ENCODE results near the gene TRMO. TPM values are rescaled to one million over a fixed set of nuclear protein-coding genes. Genes with fewer than 3 reads are reported as not detected.

Gene TRMO
- total RNA-seq, 4 donors from 2014 or later, result 16.0 to 41.1 (median 20.7) TPM

DNA sequence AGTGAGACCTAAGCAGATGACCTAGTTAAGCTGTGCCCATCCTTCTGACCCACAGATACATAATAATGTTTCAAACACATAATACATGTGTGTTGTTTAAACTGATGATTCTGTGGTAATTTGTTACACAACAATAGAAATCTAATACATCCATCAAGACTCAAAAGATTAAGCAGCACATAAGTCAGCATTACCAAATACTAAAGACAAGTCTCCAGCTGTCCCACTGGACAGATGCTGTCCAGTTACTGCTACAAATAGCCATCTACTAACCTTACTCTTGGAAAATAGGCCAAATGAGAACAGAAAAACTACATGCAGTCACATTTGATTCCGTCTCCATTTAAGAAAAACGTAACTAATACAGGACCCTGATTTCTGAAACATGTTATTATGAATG lies 10.8 kb downstream of the TRMO start:
- TF ChIP-seq CTCF (IDR thresholded peaks at IDR 0.05) (no peak), POLR2A (IDR thresholded peaks at IDR 0.05) (no peak)
- intact Hi-C loops (cut with DNase I), result no loop called here

GRCh38 chr9:97910357-97910756 lies 11.9 kb downstream of the TRMO start:
- no peaks in the 10 kb centered on the region for H3K27me3 ChIP-seq
- intact Hi-C loops (cut with DNase I), result no loop called here
- WGBS, 2 donors, result 52 to 57% methylated on average over 6 of the region's 6 CpGs
- TF ChIP-seq POLR2A (IDR thresholded peaks at IDR 0.05), result no peak
- no peak for TF ChIP-seq CTCF (IDR thresholded peaks at IDR 0.05)
- H3K4me1 ChIP-seq, result peaks cover 0 to 56% (median 7%) of the 10 kb centered on the region in 3 donors
- peak overlapping the region in 2 of 4 donors; percentile 6 to 42 for H3K27ac ChIP-seq
- peaks cover 13 to 92% (median 14%) of the 10 kb centered on the region in 3 donors for H3K36me3 ChIP-seq
- no peaks in the 10 kb centered on the region for H3K9me3 ChIP-seq
- no peak for DNase-seq
- no peak overlapping the region for H3K4me3 ChIP-seq

More for the DNA sequence above, 10.8 kb downstream of the TRMO start:
- Histone ChIP-seq H3K36me3 (peaks cover 13 to 91% (median 14%) of the 10 kb centered on the region in 3 donors), H3K27ac (no peak overlapping the region), H3K9me3 (no peaks in the 10 kb centered on the region), H3K4me1 (peaks cover 0 to 44% (median 0%) of the 10 kb centered on the region in 3 donors), H3K27me3 (no peaks in the 10 kb centered on the region), H3K4me3 (no peak overlapping the region)
- no peak for DNase-seq
- WGBS, 2 donors, result 97 to 100% methylated on average over 2 of the region's 2 CpGs

GRCh38 chr9:97908705-97909104 lies 13.6 kb downstream of the TRMO start:
- Histone ChIP-seq H3K27ac (no peak overlapping the region), H3K4me3 (no peak overlapping the region), H3K36me3 (peaks cover 13 to 93% (median 14%) of the 10 kb centered on the region in 3 donors), H3K27me3 (no peaks in the 10 kb centered on the region), H3K4me1 (peaks cover 0 to 59% (median 7%) of the 10 kb centered on the region in 3 donors), H3K9me3 (no peaks in the 10 kb centered on the region)
- no peak for TF ChIP-seq CTCF (IDR thresholded peaks at IDR 0.05)
- no peak for TF ChIP-seq POLR2A (IDR thresholded peaks at IDR 0.05)
- no peak for DNase-seq
- WGBS, 2 donors, result 60 to 80% methylated on average over 1 of the region's 1 CpG
- intact Hi-C loops (cut with DNase I), result no loop called here

DNA sequence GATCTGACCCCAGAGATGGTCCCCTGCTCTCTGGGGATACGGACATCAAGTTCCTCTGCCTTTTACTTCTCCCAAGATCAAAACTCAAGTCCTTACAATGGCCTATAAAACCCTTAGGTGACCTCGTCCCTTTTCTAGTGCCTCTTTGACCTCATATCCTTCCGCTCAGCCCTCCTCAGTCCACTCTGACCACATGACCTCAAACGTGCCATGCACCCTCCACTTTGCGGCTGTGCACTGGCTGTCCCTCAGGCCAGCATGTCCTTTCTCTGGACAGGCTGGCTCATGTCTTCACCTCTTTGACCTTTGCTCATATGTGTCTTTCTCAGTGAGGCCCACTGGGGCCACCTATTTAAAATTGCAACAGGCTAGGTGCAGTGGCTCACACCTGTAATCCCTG lies 14.7 kb downstream of the TRMO start:
- no peak for DNase-seq
- Histone ChIP-seq H3K27ac (peak overlapping the region in 1 of 4 donors; percentile 43), H3K4me1 (peaks cover 0 to 59% (median 7%) of the 10 kb centered on the region in 3 donors), H3K27me3 (no peaks in the 10 kb centered on the region), H3K4me3 (no peak overlapping the region), H3K9me3 (no peaks in the 10 kb centered on the region), H3K36me3 (peaks cover 13 to 92% (median 14%) of the 10 kb centered on the region in 3 donors)
- 77 to 84% methylated on average over 5 of the region's 5 CpGs for WGBS, 2 donors
- TF ChIP-seq POLR2A (IDR thresholded peaks at IDR 0.05), result no peak
- TF ChIP-seq CTCF (IDR thresholded peaks at IDR 0.05), result no peak
- intact Hi-C loops (cut with DNase I), result no loop called here

DNA sequence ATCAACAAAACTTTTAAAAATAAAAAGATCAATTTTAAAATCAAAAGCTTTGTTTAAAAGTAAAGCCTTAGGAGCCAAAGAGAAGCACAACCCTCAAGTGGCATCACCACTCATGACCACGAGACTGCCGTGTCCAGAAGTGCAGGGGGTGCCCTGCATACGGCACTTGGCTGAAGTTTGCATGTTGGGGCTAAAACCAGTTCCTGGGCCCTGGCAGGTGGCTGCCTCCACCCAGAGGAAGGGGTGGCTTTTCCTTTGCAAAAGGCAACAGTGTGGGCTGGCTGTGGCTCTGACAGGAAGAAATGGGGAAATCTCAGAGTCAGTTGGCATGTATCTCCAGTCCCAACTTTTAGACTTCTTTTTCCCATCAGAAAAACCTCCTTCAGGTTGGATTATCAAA lies 15.3 kb downstream of the TRMO start:
- 28 to 56% methylated on average over 3 of the region's 3 CpGs for WGBS, 2 donors
- peaks cover 0 to 59% (median 7%) of the 10 kb centered on the region in 3 donors for H3K4me1 ChIP-seq
- no peaks in the 10 kb centered on the region for H3K27me3 ChIP-seq
- H3K27ac ChIP-seq, result peak overlapping the region in 3 of 4 donors; percentile 8 to 43 (median 29)
- no peak for DNase-seq
- no peaks in the 10 kb centered on the region for H3K9me3 ChIP-seq
- H3K36me3 ChIP-seq, result peaks cover 13 to 91% (median 14%) of the 10 kb centered on the region in 3 donors
- intact Hi-C loops (cut with DNase I), result no loop called here
- H3K4me3 ChIP-seq, result no peak overlapping the region
- TF ChIP-seq POLR2A (IDR thresholded peaks at IDR 0.05) (no peak), CTCF (IDR thresholded peaks at IDR 0.05) (no peak)
